GM20000 (cell line): Measurements from ENCODE around the gene SEMA6B.

Source experiments
- DNase-seq: peaks from one replicate; pipeline ENCODE4 v3.0.0; 2012; ENCODE audit warnings: low spot score
- TF ChIP-seq, protein P1 (sequence below): IDR thresholded peaks from 2 replicates; pipeline ENCODE4 v1.5.1; 2012; ENCODE audit warnings: mild to moderate bottlenecking, control low read depth; ENCODE audit errors: extremely low read depth, missing control alignments

The SEMA6B gene

DNA sequence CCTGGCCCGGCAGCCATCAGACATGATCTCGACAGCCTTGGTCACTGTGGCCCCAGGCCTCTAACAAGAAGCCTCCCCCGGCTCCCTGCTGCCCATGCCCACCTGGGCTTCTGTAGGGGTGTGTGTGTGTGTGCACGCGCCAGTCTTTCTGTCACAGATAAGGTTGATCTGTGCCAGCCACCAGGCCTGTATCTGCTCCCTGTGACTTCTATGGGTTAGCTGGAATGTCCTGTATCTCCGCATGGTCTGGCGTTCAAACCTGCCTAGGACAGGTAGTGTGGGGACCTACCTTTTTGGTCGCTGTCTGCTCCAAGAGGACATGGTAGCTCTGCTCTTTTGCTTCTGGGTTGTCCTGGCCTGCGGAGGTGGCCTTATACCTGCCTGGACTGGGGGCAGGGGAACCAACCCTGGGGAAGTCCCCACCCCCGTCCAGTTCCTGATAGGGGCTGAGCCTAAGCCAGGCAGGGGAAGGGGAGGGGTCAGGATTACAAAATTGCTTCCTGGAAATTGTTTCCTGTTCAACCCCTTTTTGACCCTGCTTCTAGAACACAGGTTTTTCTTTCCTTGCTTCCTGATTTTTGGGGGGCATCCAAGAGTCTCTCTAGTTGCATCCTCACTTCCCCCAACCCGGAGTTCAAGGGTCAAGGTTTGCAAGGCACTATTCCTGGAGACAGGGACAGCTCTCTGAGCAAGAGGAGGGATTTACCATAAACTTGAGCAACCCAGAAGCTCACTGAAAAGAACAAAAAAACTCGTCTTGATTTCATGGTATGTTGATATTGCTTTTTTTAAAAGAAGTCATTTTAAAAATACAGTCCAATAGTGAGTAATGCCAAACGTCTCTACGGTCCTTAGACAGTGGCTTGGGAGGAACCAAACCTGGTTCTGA lies 19.5 kb downstream of the SEMA6B start, which contains the start of gene LRG1:
Gene LRG1, minus strand, starts transcription at position 344 of the 889 bp plus-strand sequence. Its CDS starts 23 bp downstream, at position 321.
- TF ChIP-seq, protein P1, sequence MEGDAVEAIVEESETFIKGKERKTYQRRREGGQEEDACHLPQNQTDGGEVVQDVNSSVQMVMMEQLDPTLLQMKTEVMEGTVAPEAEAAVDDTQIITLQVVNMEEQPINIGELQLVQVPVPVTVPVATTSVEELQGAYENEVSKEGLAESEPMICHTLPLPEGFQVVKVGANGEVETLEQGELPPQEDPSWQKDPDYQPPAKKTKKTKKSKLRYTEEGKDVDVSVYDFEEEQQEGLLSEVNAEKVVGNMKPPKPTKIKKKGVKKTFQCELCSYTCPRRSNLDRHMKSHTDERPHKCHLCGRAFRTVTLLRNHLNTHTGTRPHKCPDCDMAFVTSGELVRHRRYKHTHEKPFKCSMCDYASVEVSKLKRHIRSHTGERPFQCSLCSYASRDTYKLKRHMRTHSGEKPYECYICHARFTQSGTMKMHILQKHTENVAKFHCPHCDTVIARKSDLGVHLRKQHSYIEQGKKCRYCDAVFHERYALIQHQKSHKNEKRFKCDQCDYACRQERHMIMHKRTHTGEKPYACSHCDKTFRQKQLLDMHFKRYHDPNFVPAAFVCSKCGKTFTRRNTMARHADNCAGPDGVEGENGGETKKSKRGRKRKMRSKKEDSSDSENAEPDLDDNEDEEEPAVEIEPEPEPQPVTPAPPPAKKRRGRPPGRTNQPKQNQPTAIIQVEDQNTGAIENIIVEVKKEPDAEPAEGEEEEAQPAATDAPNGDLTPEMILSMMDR = no peak
- peak; percentile 85 for DNase-seq

DNA sequence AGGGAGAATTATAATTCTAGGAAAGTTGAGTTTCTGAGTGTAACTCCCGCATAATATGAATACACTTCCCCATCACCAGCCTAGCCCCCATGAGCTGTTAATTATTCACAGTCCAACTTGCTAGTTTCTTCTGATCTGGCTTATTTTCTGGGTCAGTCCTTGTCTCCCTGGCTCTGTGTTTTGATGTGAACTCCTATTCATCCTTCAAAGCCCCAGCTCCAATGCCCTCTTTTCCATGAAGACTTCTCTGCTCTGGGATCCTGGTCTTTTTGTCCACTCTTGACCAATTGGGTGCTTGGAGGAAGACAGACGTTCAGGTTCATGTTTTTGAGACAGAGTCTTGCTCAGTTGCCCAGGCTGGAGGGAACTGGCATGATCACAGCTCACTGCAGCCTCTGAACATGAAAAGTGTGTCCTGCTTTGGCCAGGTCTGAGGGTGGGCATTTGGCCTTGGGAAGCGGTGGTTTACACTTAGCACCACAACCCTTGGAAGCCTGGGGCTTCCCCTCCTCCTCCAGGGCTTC lies 20.3 kb downstream of the SEMA6B start:
- DNase-seq = no peak
- TF ChIP-seq, protein P1 = no peak

DNA sequence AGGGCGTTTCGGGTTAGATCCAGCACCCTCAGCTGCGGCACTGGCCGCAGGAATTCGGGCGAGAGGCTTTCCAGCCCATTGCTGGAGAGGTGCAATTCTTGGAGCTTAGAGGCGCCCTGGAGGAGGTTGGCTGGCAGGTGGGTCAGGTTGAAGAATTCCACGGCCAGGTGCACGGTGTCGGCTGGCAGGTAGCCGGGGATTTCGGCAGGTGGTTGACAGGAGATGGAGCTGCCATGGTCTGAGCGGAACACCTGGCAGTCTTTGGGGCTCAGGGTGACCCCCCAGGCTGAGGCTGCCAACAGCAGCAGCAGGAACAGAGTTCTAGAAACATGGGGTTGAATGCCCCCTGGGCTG lies 20.9 kb downstream of the SEMA6B start:
- TF ChIP-seq, protein P1 = no peak
- no peak for DNase-seq

DNA sequence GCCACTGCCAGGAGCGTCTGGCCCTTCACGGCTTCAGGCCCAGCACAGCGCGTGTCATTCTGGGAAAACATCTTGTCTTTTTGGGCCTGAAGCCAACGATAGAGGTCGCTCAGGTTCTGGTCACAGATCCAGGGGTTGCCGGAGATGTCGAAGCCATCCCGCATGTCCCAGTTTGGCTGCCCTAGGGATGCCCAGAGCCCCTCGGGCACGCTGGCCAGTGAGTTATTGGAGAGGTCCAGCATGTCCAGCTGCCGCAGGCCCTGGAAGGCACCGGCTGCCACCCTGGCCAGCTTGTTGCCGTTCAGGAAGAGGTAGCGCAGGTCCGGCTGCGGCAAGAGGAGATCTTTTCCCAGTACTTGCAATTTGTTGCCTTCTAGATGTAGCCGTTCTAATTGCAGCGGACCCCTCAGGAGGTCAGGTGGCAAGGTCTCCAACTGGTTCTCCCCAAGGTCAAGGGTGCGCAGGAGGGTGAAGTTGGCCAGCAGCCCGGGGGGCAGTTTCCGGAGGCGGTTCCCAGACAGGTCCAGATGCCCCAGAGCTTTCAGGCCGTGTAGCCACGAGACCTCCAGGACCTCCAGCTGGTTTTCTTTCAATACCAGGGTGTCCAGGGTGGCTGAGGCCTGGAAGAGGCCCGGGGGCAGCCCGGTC lies 21.4 kb downstream of the SEMA6B start:
- TF ChIP-seq, protein P1 = no peak

DNA sequence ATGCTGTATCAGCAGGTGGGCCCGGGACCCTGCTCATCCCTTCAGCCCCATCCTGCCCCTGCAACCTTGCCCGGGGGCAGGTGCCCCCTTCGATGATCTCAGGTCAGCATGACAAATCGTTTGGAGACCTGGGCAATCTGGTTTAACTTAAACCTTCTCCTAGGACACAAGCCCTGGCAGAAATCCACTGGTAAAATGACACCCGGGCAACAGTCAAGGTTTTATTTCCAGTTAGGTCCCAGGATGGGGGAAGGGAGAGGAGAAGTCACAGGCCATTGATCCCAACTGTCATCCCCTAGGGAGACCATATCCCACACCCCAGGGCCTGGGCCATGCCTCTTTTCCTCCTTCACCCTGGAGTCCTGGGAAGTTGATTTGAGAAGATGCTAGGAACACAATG lies 22.7 kb downstream of the SEMA6B start:
- TF ChIP-seq, protein P1 = no peak
- no peak for DNase-seq

More for the DNA sequence above, 21.4 kb downstream of the SEMA6B start:
- no peak for DNase-seq

DNA sequence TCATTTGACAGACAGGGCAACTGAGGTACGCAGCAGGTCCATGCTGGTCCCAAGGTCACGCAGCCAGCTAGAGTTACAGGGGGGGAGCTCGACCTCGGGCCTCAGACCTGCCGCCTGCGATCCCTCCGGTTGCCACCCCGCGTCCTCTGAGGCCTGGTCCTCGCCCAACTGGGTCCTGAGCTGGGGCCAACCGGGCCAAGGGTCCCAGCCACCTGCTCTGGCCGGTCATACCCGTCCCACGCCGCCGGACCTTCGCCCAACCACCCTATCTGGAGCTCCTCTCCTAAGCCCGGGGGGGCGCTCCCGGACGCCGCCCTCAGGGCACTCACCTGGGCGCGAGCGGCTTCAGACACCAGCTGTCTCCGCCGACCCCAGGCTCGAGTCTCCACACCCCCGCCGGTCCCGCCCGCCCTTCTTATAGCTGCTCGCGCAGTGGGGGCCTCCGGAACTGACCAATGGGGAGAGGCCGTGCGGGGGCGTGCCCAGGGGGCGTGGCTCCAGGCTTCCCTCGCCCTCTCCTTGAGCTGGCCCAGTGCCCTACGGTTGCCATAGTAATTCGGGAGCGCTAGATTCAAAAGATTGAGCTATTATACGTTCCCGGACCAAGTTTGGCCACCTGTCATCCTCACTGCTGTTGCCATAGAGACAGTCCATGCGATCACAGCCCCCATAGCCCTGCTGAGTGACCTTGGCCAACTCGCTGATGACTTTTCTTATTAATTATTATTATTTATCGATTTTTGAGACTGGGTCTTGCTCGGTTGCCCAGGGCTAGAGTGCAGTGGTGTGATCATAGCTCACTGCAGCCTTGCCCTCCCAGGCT lies 24.4 kb downstream of the SEMA6B start, which contains the start of gene PLIN5:
Gene PLIN5, minus strand, starts transcription at position 389 of the 823 bp plus-strand sequence. CDS start 1,150 bp downstream, outside the sequence.
- peak; percentile 72 for DNase-seq
- TF ChIP-seq, protein P1 = no peak
